Esophagus muscularis mucosa (tissue), 4 donors: ENCODE data around the gene WASF3. TPM values are rescaled to one million over a fixed set of nuclear protein-coding genes. Genes with fewer than 3 reads are reported as not detected.

ENCODE experiments used
- DNase-seq: peaks from one replicate; pipeline ENCODE4 v3.0.0-alpha.2; 2017; ENCODE audit errors: extremely low spot score
- H3K27ac ChIP-seq, 4 donors: fragments of 200-600 bp; sonication (generic); replicated peaks in 1 of 4; 1 replicate in 3 of 4; 2 replicates in 1 of 4; pipeline ENCODE4 v1.5.1; 2016 to 2019; ENCODE audit warnings: mild to moderate bottlenecking in 1 of 4
- H3K27me3 ChIP-seq, 4 donors: fragments of 200-600 bp; sonication (generic); one replicate each; pipeline versions ENCODE4 v1.5.1 to v1.6.0; 2016 to 2019
- H3K36me3 ChIP-seq, 4 donors: fragments of 200-600 bp; sonication (generic); one replicate each; pipeline ENCODE4 v1.5.1; 2016 to 2019
- H3K4me1 ChIP-seq, 4 donors: fragments of 200-600 bp; sonication (generic); one replicate each; pipeline ENCODE4 v1.5.1; 2016 to 2019
- H3K4me3 ChIP-seq, 4 donors: fragments of 200-600 bp; sonication (generic); 1 replicate in 2 of 4; 2 replicates in 2 of 4; pipeline ENCODE4 v1.5.1; 2016 to 2019; ENCODE audit warnings: mild to moderate bottlenecking in 4 of 4, moderate library complexity in 1 of 4
- H3K9me3 ChIP-seq, 4 donors: fragments of 200-600 bp; sonication (generic); 1 replicate in 3 of 4; 2 replicates in 1 of 4; pipeline ENCODE4 v1.5.1; 2016 to 2019
- CTCF ChIP-seq, 3 experiments: fragments of 200-600 bp in 2 of 3; fragments of 450-650 bp in 1 of 3; sonication (generic) in 2 of 3; IDR thresholded peaks; one replicate each; pipeline ENCODE4 v1.5.1; 2017 to 2019; ENCODE audit warnings: antibody characterized with exemption in 3 of 3, mild to moderate bottlenecking in 2 of 3, moderate library complexity in 1 of 3
- EP300 ChIP-seq: sonication (generic); formaldehyde crosslinking; IDR thresholded peaks from one replicate; pipeline ENCODE4 v1.6.1; 2017; ENCODE audit warnings: antibody characterized with exemption
- POLR2A ChIP-seq: fragments of 450-650 bp; IDR thresholded peaks from one replicate; pipeline ENCODE4 v1.6.1; 2017; ENCODE audit warnings: antibody characterized with exemption, moderate library complexity, mild to moderate bottlenecking, low read depth
- POLR2AphosphoS5 ChIP-seq, 2 donors: sonication (generic); formaldehyde crosslinking; IDR thresholded peaks; one replicate each; pipeline ENCODE4 v1.6.1; 2017; ENCODE audit warnings: antibody characterized with exemption in 2 of 2
- WGBS: methylation state at CpG from one replicate; pipeline ENCODE4 v1.1.5; 2018; 5-methylcytosine and 5-hydroxymethylcytosine counted together
- intact Hi-C: fragments of 100-400 bp; cut with DNase I; formaldehyde crosslinking; loops from one replicate; pipeline ENCODE4 v1.15.1; 2023
- total RNA-seq, 4 donors: library from RNA; depleted of rRNA; stranded (reverse); fragments of >200 nt; gene quantifications; one replicate each; pipeline versions ENCODE4 v1.1.0 to v1.2.1, GENCODE V29; 2016

WASF3 gene
- total RNA-seq, 4 donors from 2014 or later: 16.6 to 19.9 (median 18.4) TPM

GRCh38 chr13:26551255-26551860 is 6.1 kb upstream of the WASF3 start:
- Histone ChIP-seq H3K4me3 (no peak overlapping the region), H3K9me3 (no peaks in the 10 kb centered on the region), H3K27me3 (peaks cover 0 to 36% (median 0%) of the 10 kb centered on the region in 4 donors), H3K36me3 (no peaks in the 10 kb centered on the region), H3K27ac (no peak overlapping the region), H3K4me1 (no peaks in the 10 kb centered on the region)
- DNase-seq: no peak
- WGBS: 74% methylated on average over 6 of the region's 6 CpGs
- TF ChIP-seq CTCF (IDR thresholded peaks at IDR 0.05) (no peak), POLR2AphosphoS5 (IDR thresholded peaks at IDR 0.05) (no peak), EP300 (no peak), POLR2A (no peak)
- intact Hi-C loops: loop anchor here (5.0 to 10.0 kb wide), 3 partner anchors 54 to 1063 kb away; no protein-coding TSS in a partner anchor

GRCh38 chr13:26555413-26555812 is 2.1 kb upstream of the WASF3 start:
- Histone ChIP-seq H3K4me3 (no peak overlapping the region), H3K36me3 (no peaks in the 10 kb centered on the region), H3K9me3 (no peaks in the 10 kb centered on the region), H3K27me3 (peaks cover 0 to 13% (median 0%) of the 10 kb centered on the region in 4 donors), H3K4me1 (peaks cover 0 to 20% (median 18%) of the 10 kb centered on the region in 4 donors), H3K27ac (no peak overlapping the region)
- WGBS: 81% methylated on average over 1 of the region's 1 CpG
- no peak for DNase-seq
- no peak for TF ChIP-seq POLR2A
- no peak for TF ChIP-seq POLR2AphosphoS5 (IDR thresholded peaks at IDR 0.05)
- TF ChIP-seq EP300: no peak
- no peak for TF ChIP-seq CTCF (IDR thresholded peaks at IDR 0.05)
- intact Hi-C loops: loop anchor here (5.0 to 10.0 kb wide), 3 partner anchors 139 to 1059 kb away; partner anchors contain the start of gene RASL11A

- DNase-seq: no peak
- no peaks in the 10 kb centered on the region for H3K9me3 ChIP-seq
- intact Hi-C loops: loop anchor here (5.0 to 10.0 kb wide), 3 partner anchors 138 to 1058 kb away; partner anchors contain the start of gene RASL11A
- H3K4me1 ChIP-seq: peaks cover 0 to 27% (median 19%) of the 10 kb centered on the region in 4 donors
- WGBS: 2% methylated on average over 3 of the region's 3 CpGs
- no peaks in the 10 kb centered on the region for H3K27me3 ChIP-seq
- peak overlapping the region in 1 of 4 donors; percentile 27 for H3K27ac ChIP-seq
- no peaks in the 10 kb centered on the region for H3K36me3 ChIP-seq
- H3K4me3 ChIP-seq: peak overlapping the region; percentile 78 to 88 (median 84)
- TF ChIP-seq POLR2A (no peak), POLR2AphosphoS5 (IDR thresholded peaks at IDR 0.05) (no peak)
Measured at GRCh38 chr13:26557051-26557392, 461 bp upstream of the WASF3 start.

GRCh38 chr13:26558074-26558805 is 757 bp downstream of the WASF3 start:
- TF ChIP-seq CTCF (IDR thresholded peaks at IDR 0.05) (no peak), POLR2AphosphoS5 (IDR thresholded peaks at IDR 0.05) (no peak), EP300 (no peak), POLR2A (no peak)
- WGBS: 18% methylated on average over 6 of the region's 73 CpGs
- Histone ChIP-seq H3K4me3 (peak overlapping the region; percentile 78 to 88 (median 84)), H3K27ac (peak overlapping the region; percentile 71 to 85 (median 80)), H3K4me1 (peaks cover 0 to 27% (median 19%) of the 10 kb centered on the region in 4 donors), H3K27me3 (no peaks in the 10 kb centered on the region), H3K9me3 (no peaks in the 10 kb centered on the region), H3K36me3 (no peaks in the 10 kb centered on the region)
- intact Hi-C loops: loop anchor here (5.0 to 10.0 kb wide), 3 partner anchors 137 to 1057 kb away; partner anchors contain the start of gene RASL11A
- DNase-seq: no peak

- WGBS: 26% methylated on average over 1 of the region's 1 CpG
- no peaks in the 10 kb centered on the region for H3K27me3 ChIP-seq
- H3K4me1 ChIP-seq: peaks cover 0 to 27% (median 19%) of the 10 kb centered on the region in 4 donors
- peak overlapping the region; percentile 78 to 88 (median 84) for H3K4me3 ChIP-seq
- no peaks in the 10 kb centered on the region for H3K36me3 ChIP-seq
- H3K27ac ChIP-seq: no peak overlapping the region
- no peak for DNase-seq
- intact Hi-C loops: loop anchor here (5.0 to 10.0 kb wide), 3 partner anchors 136 to 1056 kb away; partner anchors contain the start of gene RASL11A
- H3K9me3 ChIP-seq: no peaks in the 10 kb centered on the region
- TF ChIP-seq POLR2A (no peak), POLR2AphosphoS5 (IDR thresholded peaks at IDR 0.05) (no peak), EP300 (no peak), CTCF (IDR thresholded peaks at IDR 0.05) (no peak)
Measured at GRCh38 chr13:26558987-26559386, 1.5 kb downstream of the WASF3 start.
